Measurements from ENCODE around the gene ABCC11.
"Not testable (repeated sequence)": the region's sequence is repeated elsewhere in the genome, so short reads cannot be mapped to it uniquely, and the experiment has no call there.

Gene ABCC11

GRCh38 chr16:48244863-48245195 lies 2.5 kb downstream of the ABCC11 start:
- FAIRE-seq (no peak), DNase-seq (ENCODE audit: insufficient read length) (no peak)
- TF ChIP-seq POLR2A (IDR thresholded peaks at IDR 0.05; ENCODE audit: low read depth, low read length): no peak
- no peak for TF ChIP-seq POLR2AphosphoS5 (IDR thresholded peaks at IDR 0.05; ENCODE audit: low read depth, low read length)
- TF ChIP-seq TAF1 (IDR thresholded peaks at IDR 0.05; ENCODE audit: borderline replicate concordance, low read depth, low read length): no peak

- peak; percentile 74 for TF ChIP-seq TAF1 (IDR thresholded peaks at IDR 0.05; ENCODE audit: borderline replicate concordance, low read depth, low read length)
- TF ChIP-seq POLR2AphosphoS5 (IDR thresholded peaks at IDR 0.05; ENCODE audit: low read depth, low read length): peak; percentile 81
- TF ChIP-seq POLR2A (IDR thresholded peaks at IDR 0.05; ENCODE audit: low read depth, low read length): peak; percentile 82
- peak; percentile 76 for DNase-seq (ENCODE audit: insufficient read length)
- peak; percentile 87 for FAIRE-seq
These were observed 3.1 kb downstream of the ABCC11 start, which contains the start of gene LONP2 for GRCh38 chr16:48244080-48244862. Gene LONP2 (plus strand): TSS chr16:48244300. CDS start chr16:48244389, 89 bp downstream.

- not testable (repeated sequence) for DNase-seq (ENCODE audit: insufficient read length); FAIRE-seq
These were observed 7.2 kb downstream of the ABCC11 start for GRCh38 chr16:48240147-48240546.

- DNase-seq (ENCODE audit: insufficient read length): no peak
- FAIRE-seq: no peak
- TF ChIP-seq TAF1 (IDR thresholded peaks at IDR 0.05; ENCODE audit: borderline replicate concordance, low read depth, low read length) (no peak), POLR2A (IDR thresholded peaks at IDR 0.05; ENCODE audit: low read depth, low read length) (no peak), POLR2AphosphoS5 (IDR thresholded peaks at IDR 0.05; ENCODE audit: low read depth, low read length) (no peak)
These were observed 11.1 kb downstream of the ABCC11 start for GRCh38 chr16:48236286-48236685.

- DNase-seq (ENCODE audit: insufficient read length) (no peak), FAIRE-seq (no peak)
- no peak for TF ChIP-seq POLR2AphosphoS5 (IDR thresholded peaks at IDR 0.05; ENCODE audit: low read depth, low read length)
- no peak for TF ChIP-seq TAF1 (IDR thresholded peaks at IDR 0.05; ENCODE audit: borderline replicate concordance, low read depth, low read length)
- no peak for TF ChIP-seq POLR2A (IDR thresholded peaks at IDR 0.05; ENCODE audit: low read depth, low read length)
These were observed 11.7 kb downstream of the ABCC11 start for GRCh38 chr16:48235556-48236136.

- TF ChIP-seq TAF1 (IDR thresholded peaks at IDR 0.05; ENCODE audit: borderline replicate concordance, low read depth, low read length): no peak
- no peak for TF ChIP-seq POLR2AphosphoS5 (IDR thresholded peaks at IDR 0.05; ENCODE audit: low read depth, low read length)
- no peak for TF ChIP-seq POLR2A (IDR thresholded peaks at IDR 0.05; ENCODE audit: low read depth, low read length)
- FAIRE-seq (no peak), DNase-seq (ENCODE audit: insufficient read length) (no peak)
These were observed 12.2 kb downstream of the ABCC11 start for GRCh38 chr16:48235058-48235555.

- FAIRE-seq (no peak), DNase-seq (ENCODE audit: insufficient read length) (no peak)
- TF ChIP-seq TAF1 (IDR thresholded peaks at IDR 0.05; ENCODE audit: borderline replicate concordance, low read depth, low read length) (no peak), POLR2A (IDR thresholded peaks at IDR 0.05; ENCODE audit: low read depth, low read length) (no peak), POLR2AphosphoS5 (IDR thresholded peaks at IDR 0.05; ENCODE audit: low read depth, low read length) (no peak)
These were observed 12.7 kb downstream of the ABCC11 start for GRCh38 chr16:48234630-48235029.

- TF ChIP-seq POLR2A (IDR thresholded peaks at IDR 0.05; ENCODE audit: low read depth, low read length) (no peak), POLR2AphosphoS5 (IDR thresholded peaks at IDR 0.05; ENCODE audit: low read depth, low read length) (no peak), TAF1 (IDR thresholded peaks at IDR 0.05; ENCODE audit: borderline replicate concordance, low read depth, low read length) (no peak)
- FAIRE-seq (no peak), DNase-seq (ENCODE audit: insufficient read length) (no peak)
These were observed 14.8 kb downstream of the ABCC11 start for GRCh38 chr16:48232493-48233040.

- TF ChIP-seq POLR2A (IDR thresholded peaks at IDR 0.05; ENCODE audit: low read depth, low read length) (no peak), POLR2AphosphoS5 (IDR thresholded peaks at IDR 0.05; ENCODE audit: low read depth, low read length) (no peak), TAF1 (IDR thresholded peaks at IDR 0.05; ENCODE audit: borderline replicate concordance, low read depth, low read length) (no peak)
- FAIRE-seq (peak; percentile 75), DNase-seq (ENCODE audit: insufficient read length) (no peak)
These were observed 15.4 kb downstream of the ABCC11 start for GRCh38 chr16:48231727-48232492.

- FAIRE-seq (no peak), DNase-seq (ENCODE audit: insufficient read length) (no peak)
- no peak for TF ChIP-seq POLR2AphosphoS5 (IDR thresholded peaks at IDR 0.05; ENCODE audit: low read depth, low read length)
- no peak for TF ChIP-seq TAF1 (IDR thresholded peaks at IDR 0.05; ENCODE audit: borderline replicate concordance, low read depth, low read length)
- no peak for TF ChIP-seq POLR2A (IDR thresholded peaks at IDR 0.05; ENCODE audit: low read depth, low read length)
These were observed 21.9 kb downstream of the ABCC11 start for GRCh38 chr16:48225456-48225855.

- no peak for DNase-seq (ENCODE audit: insufficient read length)
- no peak for FAIRE-seq
- TF ChIP-seq TAF1 (IDR thresholded peaks at IDR 0.05; ENCODE audit: borderline replicate concordance, low read depth, low read length) (no peak), POLR2AphosphoS5 (IDR thresholded peaks at IDR 0.05; ENCODE audit: low read depth, low read length) (no peak), POLR2A (IDR thresholded peaks at IDR 0.05; ENCODE audit: low read depth, low read length) (no peak)
These were observed 23.8 kb downstream of the ABCC11 start for GRCh38 chr16:48223490-48223889.

Measured in GM12892 (cell line).